ENCODE results near the gene AUTS2. TPM values are rescaled to one million over a fixed set of nuclear protein-coding genes. Genes with fewer than 3 reads are reported as not detected.

Gene AUTS2
- total RNA-seq, 1 donor from 2014 or later, result 56.0 TPM

DNA sequence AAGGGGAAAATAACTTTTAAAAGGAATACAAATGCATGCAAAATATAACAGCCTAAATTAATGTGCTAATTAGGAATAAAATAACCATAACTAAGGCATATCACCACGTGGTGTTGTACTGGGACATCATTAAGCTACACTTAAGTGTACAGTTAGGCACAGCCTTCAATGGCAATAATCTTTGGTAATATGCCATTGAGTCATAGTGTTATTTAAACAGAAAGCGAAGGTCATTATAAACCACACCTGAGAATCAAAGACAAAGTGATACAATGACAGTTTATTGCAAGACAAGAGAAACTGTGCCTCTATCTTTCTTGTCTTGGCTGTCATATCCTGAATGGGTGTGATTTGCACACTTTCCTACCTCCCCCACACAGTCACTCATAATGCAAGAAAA, 30.5 kb upstream of the AUTS2 start:
- ATAC-seq, result no peak
- no peak overlapping the region for H3K4me3 ChIP-seq
- no peaks in the 10 kb centered on the region for H3K36me3 ChIP-seq
- no peaks in the 10 kb centered on the region for H3K9me3 ChIP-seq
- no peak for DNase-seq
- peaks cover 6% of the 10 kb centered on the region for H3K4me1 ChIP-seq
- TF ChIP-seq, protein P1, sequence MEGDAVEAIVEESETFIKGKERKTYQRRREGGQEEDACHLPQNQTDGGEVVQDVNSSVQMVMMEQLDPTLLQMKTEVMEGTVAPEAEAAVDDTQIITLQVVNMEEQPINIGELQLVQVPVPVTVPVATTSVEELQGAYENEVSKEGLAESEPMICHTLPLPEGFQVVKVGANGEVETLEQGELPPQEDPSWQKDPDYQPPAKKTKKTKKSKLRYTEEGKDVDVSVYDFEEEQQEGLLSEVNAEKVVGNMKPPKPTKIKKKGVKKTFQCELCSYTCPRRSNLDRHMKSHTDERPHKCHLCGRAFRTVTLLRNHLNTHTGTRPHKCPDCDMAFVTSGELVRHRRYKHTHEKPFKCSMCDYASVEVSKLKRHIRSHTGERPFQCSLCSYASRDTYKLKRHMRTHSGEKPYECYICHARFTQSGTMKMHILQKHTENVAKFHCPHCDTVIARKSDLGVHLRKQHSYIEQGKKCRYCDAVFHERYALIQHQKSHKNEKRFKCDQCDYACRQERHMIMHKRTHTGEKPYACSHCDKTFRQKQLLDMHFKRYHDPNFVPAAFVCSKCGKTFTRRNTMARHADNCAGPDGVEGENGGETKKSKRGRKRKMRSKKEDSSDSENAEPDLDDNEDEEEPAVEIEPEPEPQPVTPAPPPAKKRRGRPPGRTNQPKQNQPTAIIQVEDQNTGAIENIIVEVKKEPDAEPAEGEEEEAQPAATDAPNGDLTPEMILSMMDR (IDR thresholded peaks at IDR 0.05), result no peak
- H3K27me3 ChIP-seq, result no peaks in the 10 kb centered on the region
- intact Hi-C loops (cut with DNase I), result no loop called here
- no peak overlapping the region for H3K27ac ChIP-seq

DNA sequence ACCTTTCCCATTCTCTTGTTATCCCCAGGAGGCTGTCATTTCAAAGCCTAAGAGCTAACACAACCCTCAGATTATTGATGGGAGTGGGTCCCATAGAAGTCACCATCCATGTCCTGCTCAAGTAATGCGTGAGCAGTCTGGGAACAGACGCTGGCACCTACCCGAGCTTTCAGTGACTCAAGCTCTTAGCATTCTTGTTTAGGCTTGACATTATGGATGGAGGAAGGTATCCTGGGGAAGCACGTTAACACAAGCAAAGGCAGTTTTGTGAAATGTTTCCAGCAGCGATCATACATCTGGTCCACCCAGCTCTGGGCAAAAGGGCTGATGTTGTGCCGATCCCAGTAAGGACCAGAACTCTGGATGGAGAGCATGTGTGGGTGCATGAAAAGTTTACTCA, 30.0 kb upstream of the AUTS2 start:
- no peak for DNase-seq
- no peaks in the 10 kb centered on the region for H3K27me3 ChIP-seq
- no peaks in the 10 kb centered on the region for H3K9me3 ChIP-seq
- no peak overlapping the region for H3K27ac ChIP-seq
- peaks cover 6% of the 10 kb centered on the region for H3K4me1 ChIP-seq
- TF ChIP-seq, protein P1 (IDR thresholded peaks at IDR 0.05), result no peak
- H3K4me3 ChIP-seq, result no peak overlapping the region
- no peaks in the 10 kb centered on the region for H3K36me3 ChIP-seq
- intact Hi-C loops (cut with DNase I), result no loop called here
- no peak for ATAC-seq

DNA sequence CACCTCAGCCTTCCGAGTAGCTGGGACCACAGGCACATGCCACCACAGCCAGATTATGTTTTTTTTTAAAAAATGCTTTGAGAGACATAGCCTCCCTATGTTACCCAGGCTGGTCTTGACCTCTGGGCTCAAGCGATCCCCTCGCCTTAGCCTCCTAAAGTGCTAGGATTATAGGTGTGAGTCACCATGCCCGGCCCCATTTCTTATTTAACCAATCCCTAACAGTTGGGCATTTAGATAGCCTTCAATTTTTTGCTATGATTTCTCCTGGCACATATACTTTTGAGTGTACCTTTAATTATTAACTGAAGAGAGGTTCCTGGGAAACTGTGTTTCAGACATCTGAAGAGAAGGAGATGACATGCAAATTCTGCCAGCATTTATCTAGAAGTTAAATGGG, 22.6 kb upstream of the AUTS2 start:
- no peak for ATAC-seq
- intact Hi-C loops (cut with DNase I), result no loop called here
- TF ChIP-seq, protein P1 (IDR thresholded peaks at IDR 0.05), result no peak
- Histone ChIP-seq H3K9me3 (no peaks in the 10 kb centered on the region), H3K36me3 (no peaks in the 10 kb centered on the region), H3K27me3 (no peaks in the 10 kb centered on the region), H3K4me1 (no peaks in the 10 kb centered on the region), H3K27ac (no peak overlapping the region), H3K4me3 (no peak overlapping the region)
- no peak for DNase-seq

DNA sequence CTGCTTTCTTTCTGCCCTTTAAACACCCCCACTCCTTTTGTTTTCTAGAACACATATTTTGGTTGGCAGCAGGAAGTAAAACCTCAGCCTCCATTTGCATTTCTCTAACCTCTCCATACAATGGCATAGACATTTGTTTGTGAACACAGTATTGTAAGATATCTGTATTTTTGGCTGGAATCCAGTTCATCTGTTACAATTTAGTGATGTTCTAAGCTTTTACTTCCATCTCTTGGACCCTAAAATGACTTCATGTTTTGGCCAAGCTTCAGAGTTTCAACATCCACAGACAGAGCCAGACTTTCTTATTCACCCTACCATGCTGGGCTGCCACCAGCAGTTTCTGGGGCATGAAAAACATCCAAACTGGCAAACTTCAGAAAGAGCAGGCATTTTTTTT, 21.1 kb upstream of the AUTS2 start:
- TF ChIP-seq, protein P1 (IDR thresholded peaks at IDR 0.05), result no peak
- no peak for DNase-seq
- intact Hi-C loops (cut with DNase I), result no loop called here
- no peak for ATAC-seq
- H3K27ac ChIP-seq, result no peak overlapping the region
- no peaks in the 10 kb centered on the region for H3K9me3 ChIP-seq
- H3K27me3 ChIP-seq, result no peaks in the 10 kb centered on the region
- no peaks in the 10 kb centered on the region for H3K4me1 ChIP-seq
- H3K4me3 ChIP-seq, result no peak overlapping the region
- no peaks in the 10 kb centered on the region for H3K36me3 ChIP-seq

DNA sequence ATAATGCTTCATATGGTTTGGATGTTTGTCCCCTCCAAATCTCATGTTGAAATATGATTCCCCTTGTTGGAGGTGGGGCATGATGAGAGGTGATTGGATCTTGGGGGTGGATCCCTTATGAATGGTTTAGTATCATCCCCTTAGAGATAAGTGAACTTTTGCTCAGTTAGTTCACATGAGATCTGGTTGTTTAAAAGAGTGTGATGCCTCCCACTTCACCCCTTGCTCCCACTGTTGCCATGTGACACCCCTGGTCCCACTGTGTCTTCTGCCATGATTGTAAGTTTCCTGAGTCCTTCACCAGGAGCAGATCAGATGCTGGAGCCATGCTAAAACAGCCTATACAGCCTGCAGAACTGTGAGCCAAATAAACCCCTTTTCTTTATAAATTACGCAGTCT, 13.1 kb upstream of the AUTS2 start:
- Histone ChIP-seq H3K36me3 (no peaks in the 10 kb centered on the region), H3K9me3 (no peaks in the 10 kb centered on the region), H3K4me1 (no peaks in the 10 kb centered on the region), H3K27me3 (no peaks in the 10 kb centered on the region), H3K4me3 (no peak overlapping the region), H3K27ac (no peak overlapping the region)
- intact Hi-C loops (cut with DNase I), result no loop called here
- DNase-seq (no peak), ATAC-seq (no peak)
- TF ChIP-seq, protein P1 (IDR thresholded peaks at IDR 0.05), result no peak

DNA sequence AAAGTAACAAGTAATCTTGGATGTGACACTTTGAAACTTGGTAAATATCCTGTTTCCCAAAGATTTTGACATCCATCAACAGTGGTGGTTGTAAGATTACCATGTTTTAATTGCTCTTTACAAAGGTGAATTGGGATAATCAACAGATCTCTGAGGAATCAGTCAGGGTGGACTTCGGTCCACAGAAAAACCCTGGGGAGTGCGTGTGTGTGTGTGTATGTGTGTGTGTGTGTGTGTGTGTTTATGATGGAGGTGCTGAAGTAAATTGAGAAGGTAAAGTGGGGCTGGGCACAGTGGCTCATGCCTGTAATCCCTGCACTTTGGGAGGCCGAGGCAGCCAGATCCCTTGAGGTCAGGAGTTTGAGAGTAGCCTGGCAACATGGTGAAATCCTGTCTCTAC, 12.0 kb upstream of the AUTS2 start:
- intact Hi-C loops (cut with DNase I), result no loop called here
- DNase-seq, result no peak
- TF ChIP-seq, protein P1 (IDR thresholded peaks at IDR 0.05), result no peak
- Histone ChIP-seq H3K27me3 (no peaks in the 10 kb centered on the region), H3K36me3 (no peaks in the 10 kb centered on the region), H3K4me3 (no peak overlapping the region), H3K27ac (no peak overlapping the region), H3K4me1 (no peaks in the 10 kb centered on the region), H3K9me3 (no peaks in the 10 kb centered on the region)
- ATAC-seq, result no peak
